SK-N-SH (cell line): ENCODE measurements around the gene TTC23. TPM values are rescaled to one million over a fixed set of nuclear protein-coding genes. Genes with fewer than 3 reads are reported as not detected.

Experiments
- CTCF ChIA-PET: fragments of 300-600, 350-600 bp; formaldehyde crosslinking; extraction: SDS; loops from one replicate; lab custom pipeline; 2021; lab: Yijun Ruan, JAX
- POLR2A ChIA-PET: fragments of 350-600 bp; sonication (Branson Sonifier 250); formaldehyde crosslinking; extraction: SDS; loops from one replicate; lab custom pipeline; 2020; ENCODE audit warnings: antibody characterized with exemption, inconsistent platforms; lab: Yijun Ruan, JAX
- DNase-seq: peaks from one replicate; pipeline ENCODE4 v3.0.0; 2012
- H2AFZ ChIP-seq: fragments of 200-600 bp; sonication (generic); 2 replicates; pipeline ENCODE4 v1.8.1; 2016; ENCODE audit warnings: antibody characterized with exemption, mild to moderate bottlenecking, low read depth
- H3F3A ChIP-seq: fragments of 200-600 bp; sonication (generic); replicated peaks from 2 replicates; pipeline ENCODE3; 2016; ENCODE audit warnings: antibody characterized with exemption, mild to moderate bottlenecking; ENCODE audit not compliant: insufficient read depth
- H3K27ac ChIP-seq, 2 experiments: fragments of 200-500 bp in 1 of 2; fragments of 200-600 bp in 1 of 2; sonication (Bioruptor generic) in 1 of 2; sonication (generic), shearing (Covaris generic) in 1 of 2; 2 replicates each; pipeline versions ENCODE4 v1.5.1 to v1.6.1; 2014 to 2016; ENCODE audit warnings: low read depth in 2 of 2, inconsistent platforms in 1 of 2, low read length in 1 of 2, mild to moderate bottlenecking in 1 of 2, mixed read lengths in 1 of 2
- H3K27me3 ChIP-seq: fragments of 200-600 bp; sonication (generic), shearing (Covaris generic); 2 replicates; pipeline ENCODE4 v1.6.1; 2016; ENCODE audit warnings: mixed run types; ENCODE audit not compliant: insufficient read depth
- H3K36me3 ChIP-seq, 2 experiments: fragments of 200-500 bp in 1 of 2; fragments of 200-600 bp in 1 of 2; sonication (Bioruptor generic) in 1 of 2; sonication (generic) in 1 of 2; replicated peaks in 1 of 2; 2 replicates each; pipeline versions ENCODE3 to v1.5.1; 2014 to 2016; ENCODE audit warnings: low read length in 1 of 2, mild to moderate bottlenecking in 1 of 2; ENCODE audit not compliant: insufficient read depth in 2 of 2, control insufficient read depth in 1 of 2
- H3K4me1 ChIP-seq, 2 experiments: fragments of 200-500 bp in 1 of 2; fragments of 200-600 bp in 1 of 2; sonication (Bioruptor generic) in 1 of 2; sonication (generic), shearing (Covaris generic) in 1 of 2; 2 replicates each; pipeline versions ENCODE4 v1.5.1 to v1.6.1; 2014 to 2016; ENCODE audit warnings: low read depth in 1 of 2, low read length in 1 of 2, mixed run types in 1 of 2; ENCODE audit not compliant: insufficient read depth in 2 of 2, control insufficient read depth in 1 of 2
- H3K4me2 ChIP-seq: fragments of 200-600 bp; sonication (generic), shearing (Covaris generic); 2 replicates; pipeline ENCODE4 v1.6.1; 2017; ENCODE audit warnings: mixed run types
- H3K4me3 ChIP-seq, 2 experiments: fragments of 200-500 bp in 1 of 2; fragments of 200-600 bp in 1 of 2; sonication (Bioruptor generic) in 1 of 2; sonication (generic), shearing (Covaris generic) in 1 of 2; 2 replicates each; pipeline versions ENCODE4 v1.5.1 to v1.8.1; 2014 to 2016; ENCODE audit warnings: low read depth in 2 of 2, inconsistent platforms in 1 of 2, low read length in 1 of 2, mild to moderate bottlenecking in 1 of 2, mixed read lengths in 1 of 2, moderate library complexity in 1 of 2
- H3K79me2 ChIP-seq: fragments of 200-600 bp; sonication (generic); 2 replicates; pipeline ENCODE4 v1.8.1; 2017; ENCODE audit warnings: mild to moderate bottlenecking; ENCODE audit not compliant: insufficient read depth
- H3K9ac ChIP-seq: fragments of 200-600 bp; sonication (generic); 2 replicates; pipeline ENCODE4 v1.6.1; 2017; ENCODE audit warnings: mixed run types
- H3K9me2 ChIP-seq: fragments of 200-600 bp; sonication (generic); 2 replicates; pipeline ENCODE4 v1.6.1; 2017; ENCODE audit warnings: mixed run types
- H3K9me3 ChIP-seq: fragments of 200-600 bp; sonication (generic); 2 replicates; pipeline ENCODE4 v1.6.1; 2017; ENCODE audit warnings: mixed run types, mild to moderate bottlenecking, moderate library complexity
- H4K20me1 ChIP-seq: fragments of 200-600 bp; sonication (generic); 2 replicates; pipeline ENCODE4 v1.6.1; 2017; ENCODE audit warnings: mild to moderate bottlenecking, mixed run types; ENCODE audit not compliant: insufficient read depth
- CTCF ChIP-seq: fragments of 200-600 bp; sonication (generic); IDR thresholded peaks from 2 replicates; pipeline ENCODE4 v1.6.1; 2017; ENCODE audit warnings: antibody characterized with exemption, mild to moderate bottlenecking, moderate library complexity
- ELF1 ChIP-seq: IDR thresholded peaks from 2 replicates; pipeline ENCODE4 v1.4.0; 2012
- FOXM1 ChIP-seq: IDR thresholded peaks from 2 replicates; pipeline ENCODE4 v1.4.0; 2012; ENCODE audit warnings: low read depth, mild to moderate bottlenecking
- MAX ChIP-seq: IDR thresholded peaks from 2 replicates; pipeline ENCODE4 v1.4.0; 2012; ENCODE audit warnings: low read depth
- NFIC ChIP-seq: IDR thresholded peaks from 2 replicates; pipeline ENCODE4 v1.4.0; 2012; ENCODE audit warnings: borderline replicate concordance
- POLR2AphosphoS5 ChIP-seq: IDR thresholded peaks from 2 replicates; pipeline ENCODE4 v1.6.1; 2012; ENCODE audit warnings: low read depth, low read length
- RCOR1 ChIP-seq: fragments of 150-350 bp; IDR thresholded peaks from 2 replicates; pipeline ENCODE4 v1.6.1; 2017; ENCODE audit warnings: antibody characterized with exemption, low read length
- RXRA ChIP-seq: IDR thresholded peaks from 2 replicates; pipeline ENCODE4 v1.4.0; 2012; ENCODE audit warnings: low read depth, mild to moderate bottlenecking, borderline replicate concordance
- SMC3 ChIP-seq: IDR thresholded peaks from 2 replicates; pipeline ENCODE4 v1.6.1; 2012; ENCODE audit warnings: low read depth, low read length, improper control_type of control experiment
- TEAD4 ChIP-seq: IDR thresholded peaks from 2 replicates; pipeline ENCODE4 v1.4.0; 2012; ENCODE audit warnings: mild to moderate bottlenecking, borderline replicate concordance; ENCODE audit not compliant: insufficient read depth
- YY1 ChIP-seq: IDR thresholded peaks from 2 replicates; pipeline ENCODE4 v1.4.0; 2012; ENCODE audit warnings: low read depth, mild to moderate bottlenecking
- WGBS: methylation state at CpG from one replicate; pipeline ENCODE4 v1.1.6; 2017; ENCODE audit warnings: low lambda C conversion rate; 5-methylcytosine and 5-hydroxymethylcytosine counted together
- polyA plus RNA-seq, 3 experiments: library from polyadenylated mRNA; depleted of rRNA; stranded (reverse); fragments of >200 nt; gene quantifications; 2 replicates each; pipeline ENCODE4 v1.2.3, GENCODE V29; 2012
- TF ChIP-seq, protein P1 (sequence below): IDR thresholded peaks from 2 replicates; pipeline ENCODE4; 2012
- TF ChIP-seq, protein P2 (sequence below): IDR thresholded peaks from 2 replicates; pipeline ENCODE4 v1.6.1; 2012; ENCODE audit warnings: mild to moderate bottlenecking, low read depth, low read length, moderate library complexity
- TF ChIP-seq, protein P3 (sequence below): IDR thresholded peaks from 2 replicates; pipeline ENCODE4 v1.4.0; 2012; ENCODE audit warnings: low read depth, borderline replicate concordance
- TF ChIP-seq, protein P4 (sequence below): fragments of 150-350 bp; IDR thresholded peaks from 2 replicates; pipeline ENCODE4 v1.6.1; 2017; ENCODE audit warnings: antibody characterized with exemption, low read length, low read depth, borderline replicate concordance

Gene TTC23
- polyA plus RNA-seq, 1 of the 3 experiments (the other 2 are of a cell fraction) = 0.79 TPM

DNA sequence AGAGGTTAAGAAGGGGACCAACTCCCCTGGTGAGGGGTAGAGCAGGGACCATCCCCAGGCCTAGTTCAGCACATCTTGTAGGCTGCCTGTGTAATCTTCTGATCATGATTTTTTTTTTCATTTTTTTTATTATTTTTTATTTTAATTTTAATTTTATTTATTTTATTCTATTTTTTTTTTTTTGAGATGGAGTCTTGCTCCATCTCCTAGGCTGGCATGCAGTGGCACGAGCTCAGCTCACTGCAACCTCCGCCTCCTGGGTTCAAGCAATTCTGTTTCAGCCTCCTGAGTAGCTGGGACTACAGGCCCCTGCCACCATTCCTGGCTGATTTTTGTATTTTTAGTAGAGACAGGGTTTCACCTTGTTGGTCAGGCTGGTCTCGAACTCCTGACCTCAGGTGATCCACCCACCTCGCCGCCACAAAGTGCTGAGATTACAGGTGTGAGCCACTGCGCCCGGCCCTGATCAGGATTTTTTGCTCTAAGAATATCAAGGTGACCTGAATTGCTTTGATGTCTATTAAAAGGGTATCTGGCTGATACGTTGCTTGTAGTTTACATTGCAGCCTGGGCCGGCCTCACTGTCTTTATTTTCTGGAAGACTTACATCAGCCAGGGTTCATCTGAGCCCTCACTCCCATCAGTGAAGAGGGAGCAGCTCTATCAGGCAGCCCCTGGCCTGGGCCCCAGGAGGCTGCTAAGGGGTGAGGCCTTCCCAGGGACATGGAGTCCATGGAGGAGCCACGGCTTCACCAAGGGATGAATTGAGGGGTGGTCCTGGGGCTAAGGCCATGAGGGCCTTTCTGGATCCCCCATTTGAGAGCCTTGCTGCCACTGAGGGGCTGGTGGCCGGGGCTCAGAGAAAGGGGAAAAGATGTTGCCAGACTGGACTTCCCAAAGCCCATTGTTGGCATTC lies 133.8 kb downstream of the TTC23 start:
- CTCF ChIA-PET = no interaction called here
- H3K9me2 ChIP-seq = no peaks in the 10 kb centered on the region
- no peak overlapping the region for H2AFZ ChIP-seq
- H3K27ac ChIP-seq = no peak overlapping the region
- peaks cover 0 to 7% of the 10 kb centered on the region in 2 experiments; a peak in 1 of 4 replicates for H3K4me1 ChIP-seq
- no peaks in the 10 kb centered on the region for H4K20me1 ChIP-seq
- peaks cover 0 to 21% of the 10 kb centered on the region in 2 experiments for H3K36me3 ChIP-seq
- no peaks in the 10 kb centered on the region; the same call in 1 of the 2 replicates for H3K79me2 ChIP-seq
- H3K4me3 ChIP-seq = no peak overlapping the region
- no peaks in the 10 kb centered on the region for H3K9me3 ChIP-seq
- no peak overlapping the region for H3K9ac ChIP-seq
- H3K27me3 ChIP-seq = no peaks in the 10 kb centered on the region
- 83% methylated on average over 10 of the region's 11 CpGs for WGBS
- POLR2A ChIA-PET = no interaction called here
- TF ChIP-seq MAX (no peak), RXRA (no peak), NFIC (no peak), SMC3 (no peak), POLR2AphosphoS5 (no peak), RCOR1 (no peak), YY1 (no peak), FOXM1 (no peak), CTCF (no peak), TEAD4 (no peak), ELF1 (no peak)
- TF ChIP-seq, protein P1, sequence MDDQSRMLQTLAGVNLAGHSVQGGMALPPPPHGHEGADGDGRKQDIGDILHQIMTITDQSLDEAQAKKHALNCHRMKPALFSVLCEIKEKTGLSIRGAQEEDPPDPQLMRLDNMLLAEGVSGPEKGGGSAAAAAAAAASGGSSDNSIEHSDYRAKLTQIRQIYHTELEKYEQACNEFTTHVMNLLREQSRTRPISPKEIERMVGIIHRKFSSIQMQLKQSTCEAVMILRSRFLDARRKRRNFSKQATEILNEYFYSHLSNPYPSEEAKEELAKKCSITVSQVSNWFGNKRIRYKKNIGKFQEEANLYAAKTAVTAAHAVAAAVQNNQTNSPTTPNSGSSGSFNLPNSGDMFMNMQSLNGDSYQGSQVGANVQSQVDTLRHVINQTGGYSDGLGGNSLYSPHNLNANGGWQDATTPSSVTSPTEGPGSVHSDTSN = no peak
- TF ChIP-seq, protein P2, sequence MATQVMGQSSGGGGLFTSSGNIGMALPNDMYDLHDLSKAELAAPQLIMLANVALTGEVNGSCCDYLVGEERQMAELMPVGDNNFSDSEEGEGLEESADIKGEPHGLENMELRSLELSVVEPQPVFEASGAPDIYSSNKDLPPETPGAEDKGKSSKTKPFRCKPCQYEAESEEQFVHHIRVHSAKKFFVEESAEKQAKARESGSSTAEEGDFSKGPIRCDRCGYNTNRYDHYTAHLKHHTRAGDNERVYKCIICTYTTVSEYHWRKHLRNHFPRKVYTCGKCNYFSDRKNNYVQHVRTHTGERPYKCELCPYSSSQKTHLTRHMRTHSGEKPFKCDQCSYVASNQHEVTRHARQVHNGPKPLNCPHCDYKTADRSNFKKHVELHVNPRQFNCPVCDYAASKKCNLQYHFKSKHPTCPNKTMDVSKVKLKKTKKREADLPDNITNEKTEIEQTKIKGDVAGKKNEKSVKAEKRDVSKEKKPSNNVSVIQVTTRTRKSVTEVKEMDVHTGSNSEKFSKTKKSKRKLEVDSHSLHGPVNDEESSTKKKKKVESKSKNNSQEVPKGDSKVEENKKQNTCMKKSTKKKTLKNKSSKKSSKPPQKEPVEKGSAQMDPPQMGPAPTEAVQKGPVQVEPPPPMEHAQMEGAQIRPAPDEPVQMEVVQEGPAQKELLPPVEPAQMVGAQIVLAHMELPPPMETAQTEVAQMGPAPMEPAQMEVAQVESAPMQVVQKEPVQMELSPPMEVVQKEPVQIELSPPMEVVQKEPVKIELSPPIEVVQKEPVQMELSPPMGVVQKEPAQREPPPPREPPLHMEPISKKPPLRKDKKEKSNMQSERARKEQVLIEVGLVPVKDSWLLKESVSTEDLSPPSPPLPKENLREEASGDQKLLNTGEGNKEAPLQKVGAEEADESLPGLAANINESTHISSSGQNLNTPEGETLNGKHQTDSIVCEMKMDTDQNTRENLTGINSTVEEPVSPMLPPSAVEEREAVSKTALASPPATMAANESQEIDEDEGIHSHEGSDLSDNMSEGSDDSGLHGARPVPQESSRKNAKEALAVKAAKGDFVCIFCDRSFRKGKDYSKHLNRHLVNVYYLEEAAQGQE = no peak
- TF ChIP-seq, protein P3, sequence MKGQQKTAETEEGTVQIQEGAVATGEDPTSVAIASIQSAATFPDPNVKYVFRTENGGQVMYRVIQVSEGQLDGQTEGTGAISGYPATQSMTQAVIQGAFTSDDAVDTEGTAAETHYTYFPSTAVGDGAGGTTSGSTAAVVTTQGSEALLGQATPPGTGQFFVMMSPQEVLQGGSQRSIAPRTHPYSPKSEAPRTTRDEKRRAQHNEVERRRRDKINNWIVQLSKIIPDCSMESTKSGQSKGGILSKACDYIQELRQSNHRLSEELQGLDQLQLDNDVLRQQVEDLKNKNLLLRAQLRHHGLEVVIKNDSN = no peak
- TF ChIP-seq, protein P4, sequence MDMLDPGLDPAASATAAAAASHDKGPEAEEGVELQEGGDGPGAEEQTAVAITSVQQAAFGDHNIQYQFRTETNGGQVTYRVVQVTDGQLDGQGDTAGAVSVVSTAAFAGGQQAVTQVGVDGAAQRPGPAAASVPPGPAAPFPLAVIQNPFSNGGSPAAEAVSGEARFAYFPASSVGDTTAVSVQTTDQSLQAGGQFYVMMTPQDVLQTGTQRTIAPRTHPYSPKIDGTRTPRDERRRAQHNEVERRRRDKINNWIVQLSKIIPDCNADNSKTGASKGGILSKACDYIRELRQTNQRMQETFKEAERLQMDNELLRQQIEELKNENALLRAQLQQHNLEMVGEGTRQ = no peak
- DNase-seq = no peak
- peaks cover 6% of the 10 kb centered on the region for H3F3A ChIP-seq
- H3K4me2 ChIP-seq = no peak overlapping the region
